GM21723 (cell line): ENCODE results near the gene MIAT.
"Not testable (repeated sequence)": the region's sequence is repeated elsewhere in the genome, so short reads cannot be mapped to it uniquely, and the experiment has no call there.

Source experiments
- ATAC-seq: cut with Tn5 transposase; IDR thresholded peaks from one replicate; pipeline ENCODE4 v1.9.1; 2021; ENCODE audit warnings: mild to moderate bottlenecking, moderate library complexity; ENCODE audit not compliant: unreplicated experiment

The MIAT gene

DNA sequence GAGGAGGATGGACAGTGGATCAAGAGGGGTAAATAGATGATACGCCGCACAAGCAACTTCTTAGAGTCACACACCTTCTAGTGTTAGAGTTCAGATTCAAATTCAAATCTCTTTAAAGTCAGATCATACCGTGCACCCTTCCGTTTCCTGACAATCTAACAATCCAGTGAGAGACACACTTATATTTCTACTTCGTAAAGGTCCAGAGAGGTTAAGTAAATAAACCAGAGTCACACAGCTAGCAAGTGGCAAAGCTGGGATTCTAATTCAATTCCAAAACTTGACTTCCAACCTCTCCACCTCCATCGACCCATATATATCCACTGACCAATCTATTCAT lies 34.0 kb downstream of the MIAT start:
- ATAC-seq: no peak

DNA sequence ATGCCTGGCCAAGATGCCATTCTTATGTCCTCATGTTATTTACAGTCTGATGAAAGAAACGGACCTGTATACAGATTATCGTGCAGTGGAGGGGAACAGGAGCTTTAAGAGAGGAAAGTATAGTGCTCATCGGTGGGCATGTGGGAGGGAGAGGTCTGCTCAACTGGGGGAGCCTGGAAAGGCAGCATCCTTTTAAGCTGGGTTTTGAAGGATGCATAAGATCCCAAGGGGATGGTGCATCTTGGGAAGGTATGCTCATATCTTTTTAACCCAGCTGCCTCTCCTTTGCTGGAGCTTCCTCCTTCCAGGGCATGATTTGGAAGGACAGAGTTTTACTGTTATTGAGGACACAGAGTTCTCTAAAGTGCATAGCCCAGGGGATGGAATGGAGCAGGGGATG lies 34.8 kb downstream of the MIAT start:
- no peak for ATAC-seq

DNA sequence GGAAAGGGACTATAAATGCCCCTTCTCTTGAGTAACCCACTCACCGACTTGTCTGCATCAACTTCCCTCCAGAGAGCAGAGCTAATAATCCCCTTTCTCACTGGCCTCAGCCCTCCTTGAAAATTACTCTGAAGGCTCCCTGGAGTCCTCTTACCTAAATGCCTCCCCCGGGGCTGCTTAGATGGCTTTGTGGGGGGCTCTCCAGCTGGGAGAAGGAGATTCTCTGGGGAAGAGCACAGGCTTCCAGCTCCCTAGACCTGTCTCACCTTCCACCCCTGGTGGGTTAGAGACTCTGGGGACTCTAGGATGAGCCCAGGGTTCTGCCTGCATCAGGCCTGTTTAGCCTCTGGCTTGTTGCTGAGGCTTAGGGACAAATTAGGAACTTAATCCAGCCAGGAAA lies 39.8 kb downstream of the MIAT start:
- no peak for ATAC-seq

DNA sequence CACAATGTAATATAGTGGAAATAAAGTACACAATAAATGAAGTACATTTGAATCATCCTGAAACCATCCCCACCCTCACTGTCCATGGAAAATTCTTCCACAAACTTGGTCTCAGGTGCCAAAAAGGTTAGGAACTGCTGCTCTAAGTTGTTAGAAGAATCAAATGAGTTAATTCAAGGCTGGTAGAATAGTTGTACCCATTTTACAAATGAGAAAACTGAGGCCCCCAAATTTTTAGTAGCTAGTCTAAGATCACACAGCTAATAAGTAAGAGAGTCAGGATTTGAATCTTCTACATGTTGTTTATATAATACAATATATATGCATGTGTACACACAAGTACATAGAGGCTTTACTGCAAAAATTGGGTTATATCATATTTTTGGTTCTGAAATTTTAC lies 43.1 kb downstream of the MIAT start:
- ATAC-seq: no peak

DNA sequence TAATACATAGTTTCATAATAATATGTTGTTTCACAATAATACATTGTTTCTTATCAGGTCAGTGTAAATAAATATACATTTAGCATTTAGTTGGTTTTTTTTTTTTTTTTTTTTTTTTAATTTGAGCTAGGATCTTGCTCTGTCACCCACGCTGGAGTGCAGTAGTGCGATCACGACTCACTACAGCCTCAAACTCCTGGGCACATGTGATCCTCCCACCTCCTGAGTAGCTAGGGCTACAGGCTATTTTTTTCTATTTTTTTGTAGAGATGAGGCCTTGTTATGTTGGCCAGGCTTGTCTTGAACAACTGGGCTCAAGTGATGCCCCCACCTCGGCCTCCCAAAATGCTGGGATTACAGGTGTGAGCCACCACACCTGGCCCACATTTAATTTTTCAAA lies 43.5 kb downstream of the MIAT start:
- ATAC-seq: no peak

DNA sequence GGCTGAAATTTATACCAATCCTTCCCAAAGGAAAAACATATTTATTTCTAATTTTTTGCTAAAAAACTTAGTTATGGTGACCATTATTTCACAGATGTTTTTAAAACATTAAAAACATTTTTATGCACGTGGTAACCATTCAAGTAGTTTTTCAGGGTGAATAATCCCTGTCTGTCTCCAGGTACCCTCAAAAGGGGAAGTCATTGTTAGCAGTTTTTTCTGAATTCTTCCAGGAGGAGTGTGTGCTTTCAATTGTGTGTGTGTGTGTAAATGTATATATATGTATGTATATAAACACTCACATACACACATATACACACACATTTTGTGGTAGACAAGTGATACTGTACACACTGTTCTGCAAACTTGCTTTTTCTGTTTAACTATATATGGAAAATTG lies 43.9 kb downstream of the MIAT start:
- ATAC-seq: no peak

DNA sequence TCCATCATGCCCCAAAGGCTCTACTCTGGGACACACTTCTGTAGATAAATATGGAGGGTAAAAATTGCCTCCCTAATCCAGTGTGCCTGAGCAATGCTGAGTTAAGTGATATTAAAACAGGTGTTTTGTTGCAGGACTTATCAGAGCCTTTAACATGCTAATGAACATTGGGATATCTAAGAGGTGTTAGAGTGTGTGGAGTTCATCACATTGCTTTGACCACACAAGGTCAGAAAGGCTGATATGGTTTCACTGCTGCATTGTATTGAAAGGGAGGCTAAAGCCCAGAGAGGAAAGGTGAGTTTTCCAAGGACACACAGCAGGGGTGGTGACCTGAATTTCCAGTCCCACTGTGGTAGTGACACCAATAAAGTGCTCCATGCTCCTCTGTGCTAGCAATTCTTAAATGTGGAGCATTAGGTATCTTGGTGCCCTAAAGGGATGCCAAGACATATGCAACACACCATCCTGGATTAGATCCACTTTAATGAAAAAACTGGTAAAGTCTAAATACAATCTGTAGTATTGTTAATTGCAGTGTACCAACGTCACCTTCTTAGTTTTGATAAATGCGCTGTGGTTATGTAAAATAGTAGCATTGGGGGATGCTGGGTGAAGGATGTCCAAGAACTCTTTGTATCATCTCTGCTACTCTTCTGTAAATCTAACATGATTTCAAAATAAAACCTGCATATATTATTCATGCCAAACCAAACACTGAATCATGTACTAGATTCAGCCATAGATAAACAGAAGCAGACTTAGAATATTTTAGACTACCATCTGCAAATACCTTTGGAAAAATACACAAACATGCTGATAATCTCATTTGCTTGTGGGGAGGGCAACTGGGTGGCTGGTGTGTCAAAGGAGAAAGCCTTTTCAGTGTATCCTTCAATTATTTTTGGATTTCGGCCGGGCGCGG lies 45.8 kb downstream of the MIAT start:
- ATAC-seq: no peak

DNA sequence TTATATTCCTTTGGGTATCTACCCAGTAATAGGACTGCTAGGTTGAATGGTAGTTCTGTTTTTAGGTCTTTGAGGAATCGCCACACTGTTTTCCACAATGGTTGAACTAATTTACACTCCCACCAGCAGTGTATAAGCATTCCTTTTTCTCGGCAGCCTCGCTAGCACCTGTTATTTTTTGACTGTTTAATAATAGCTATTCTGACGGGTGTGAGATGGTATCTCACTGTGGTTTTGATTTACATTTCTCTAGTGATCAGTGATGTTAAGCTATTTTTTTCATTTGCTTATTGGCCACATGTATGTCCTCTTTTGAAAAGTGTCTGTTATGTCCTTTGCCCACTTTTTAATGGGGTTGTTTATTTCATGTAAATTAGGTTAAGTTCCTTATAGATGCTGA lies 48.0 kb downstream of the MIAT start:
- not testable (repeated sequence) for ATAC-seq

DNA sequence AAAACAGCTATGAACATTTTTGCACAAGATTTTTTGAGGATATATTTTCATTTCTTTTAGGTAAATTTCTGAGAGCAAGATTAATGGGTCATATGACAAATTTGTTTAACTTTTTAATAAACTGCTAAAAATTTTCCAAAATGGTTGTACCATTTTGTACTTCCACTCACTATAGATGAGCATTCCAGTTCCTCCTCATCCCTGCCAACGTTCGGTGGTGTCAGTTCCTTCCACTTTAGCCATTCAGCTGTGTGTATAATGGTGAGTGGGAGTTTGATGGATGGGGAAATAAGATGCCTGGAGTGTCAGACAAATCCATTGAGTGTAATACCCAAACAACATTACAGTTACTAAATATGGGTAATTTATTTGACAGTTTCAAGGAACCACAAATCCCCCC lies 49.7 kb downstream of the MIAT start:
- no peak for ATAC-seq

DNA sequence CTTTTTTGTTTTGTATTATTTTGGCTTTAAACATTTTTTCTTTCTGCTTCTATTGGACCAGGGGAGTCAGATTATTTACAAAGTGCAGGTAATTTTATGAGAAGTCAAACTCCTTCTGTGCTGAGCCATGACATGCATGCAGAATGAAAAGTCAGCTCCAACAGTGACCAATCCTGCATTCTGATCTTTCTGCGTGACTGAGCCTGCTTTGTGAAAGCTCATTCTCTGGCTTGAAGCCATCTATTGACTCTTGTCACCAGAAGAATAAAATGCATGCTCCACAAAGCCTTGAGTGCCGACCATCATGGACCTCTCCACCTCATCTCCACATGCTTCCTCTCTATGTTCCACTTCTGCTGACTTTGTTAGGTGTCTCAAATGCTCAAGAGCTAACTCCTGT lies 50.2 kb downstream of the MIAT start:
- ATAC-seq: no peak

DNA sequence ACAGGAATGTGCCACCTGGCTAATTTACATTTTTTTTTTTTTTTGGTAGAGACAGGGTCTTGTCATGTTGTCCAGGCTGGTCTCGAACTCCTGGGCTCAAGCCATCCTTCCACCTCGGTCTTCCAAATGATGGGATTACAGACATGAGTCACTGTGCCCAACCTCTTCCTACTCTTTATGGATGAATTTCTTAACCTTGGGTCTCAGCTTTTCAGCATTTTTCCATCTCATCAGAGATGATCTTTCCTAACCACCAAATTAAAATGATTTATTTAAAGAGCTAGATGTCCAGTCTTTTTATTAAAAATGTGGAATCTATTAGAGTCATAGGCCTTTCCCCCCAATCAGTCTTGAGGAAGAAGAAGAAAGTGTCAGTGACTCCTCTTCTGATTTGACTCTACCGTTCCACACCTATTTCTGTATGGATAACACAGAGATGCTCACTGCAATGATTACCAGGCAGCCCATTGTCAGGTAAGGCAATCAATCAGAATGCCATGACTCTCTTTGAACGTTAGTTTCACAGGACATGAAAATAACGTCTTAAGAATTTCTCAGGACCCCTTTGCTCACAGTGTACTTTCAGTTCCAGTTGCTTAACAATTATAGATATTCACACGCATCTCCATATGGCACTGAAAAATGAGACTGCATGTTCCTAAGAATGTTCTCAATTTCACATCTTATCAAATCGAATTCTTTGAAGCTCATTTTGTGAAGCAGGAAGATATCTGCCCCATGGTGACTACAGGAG lies 51.0 kb downstream of the MIAT start:
- ATAC-seq: no peak

DNA sequence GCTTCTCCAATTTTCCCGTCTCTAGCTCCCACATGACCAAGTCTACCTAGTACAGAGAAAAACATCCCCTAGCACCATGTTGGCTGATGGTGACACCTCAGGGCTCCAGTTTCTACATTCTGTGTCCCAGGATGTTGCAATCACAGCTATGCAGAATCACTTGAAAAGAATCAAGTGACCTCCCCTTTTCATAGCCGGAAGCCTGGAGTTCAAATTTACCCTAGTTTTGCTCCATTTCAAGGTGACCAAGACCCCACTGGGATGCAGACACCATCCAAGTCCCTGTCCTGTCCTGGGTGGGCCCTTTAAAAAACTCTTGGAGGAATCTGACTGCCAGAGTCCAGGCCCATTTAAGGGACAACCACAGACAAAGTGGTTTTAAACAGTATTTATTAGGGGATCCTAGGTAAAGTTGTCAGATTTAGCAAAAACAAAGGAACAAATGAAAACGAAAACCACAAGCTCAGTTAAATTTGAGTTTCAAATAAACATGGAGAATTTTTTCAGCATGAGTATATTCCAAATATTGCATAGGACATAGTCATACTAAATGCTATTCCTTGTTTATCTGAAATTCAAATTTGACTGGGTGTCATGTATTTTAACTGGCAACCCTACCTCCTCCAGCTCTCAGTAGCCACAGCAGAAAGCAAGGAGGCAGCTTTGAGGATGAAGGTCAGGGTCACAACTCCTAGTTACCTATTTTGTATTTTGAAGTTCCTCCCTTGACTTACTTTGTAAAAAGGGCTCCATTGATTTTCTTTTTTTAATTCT lies 52.4 kb downstream of the MIAT start:
- no peak for ATAC-seq

DNA sequence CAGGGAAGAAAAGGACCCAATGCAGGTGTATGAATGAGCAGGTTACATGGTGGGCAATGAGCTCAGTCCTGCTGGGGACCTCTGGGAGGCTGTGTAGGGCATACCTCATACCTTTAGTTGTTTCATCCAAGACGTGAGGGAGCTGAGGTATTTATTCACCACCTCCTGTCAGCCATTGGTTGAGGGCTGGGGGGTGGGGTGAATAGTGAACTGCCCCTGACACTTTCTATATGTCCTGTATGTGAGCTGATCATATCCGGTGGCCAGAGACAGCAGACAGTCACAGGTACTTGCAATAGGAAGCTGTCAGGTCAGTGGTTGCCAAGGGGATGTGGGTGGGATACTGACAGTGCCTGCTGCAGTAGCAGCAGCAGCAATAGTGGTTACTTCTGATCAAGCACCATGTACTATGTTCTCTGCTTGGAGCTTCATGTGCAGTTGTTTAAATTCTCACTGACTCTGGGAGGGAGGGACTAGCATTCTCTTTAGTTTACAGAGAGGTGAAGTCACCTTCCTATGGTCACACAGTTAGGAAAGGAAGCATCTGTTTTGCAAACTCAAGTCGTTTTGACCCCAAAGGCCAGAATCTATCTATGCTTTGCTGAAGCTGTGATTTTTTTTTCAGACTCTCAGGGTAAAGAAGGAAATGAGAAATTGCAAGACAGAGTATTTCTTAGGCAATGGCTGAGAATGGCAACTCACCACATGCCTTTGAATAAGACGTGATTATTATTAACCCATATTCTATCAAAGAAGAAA lies 54.0 kb downstream of the MIAT start:
- ATAC-seq: no peak

DNA sequence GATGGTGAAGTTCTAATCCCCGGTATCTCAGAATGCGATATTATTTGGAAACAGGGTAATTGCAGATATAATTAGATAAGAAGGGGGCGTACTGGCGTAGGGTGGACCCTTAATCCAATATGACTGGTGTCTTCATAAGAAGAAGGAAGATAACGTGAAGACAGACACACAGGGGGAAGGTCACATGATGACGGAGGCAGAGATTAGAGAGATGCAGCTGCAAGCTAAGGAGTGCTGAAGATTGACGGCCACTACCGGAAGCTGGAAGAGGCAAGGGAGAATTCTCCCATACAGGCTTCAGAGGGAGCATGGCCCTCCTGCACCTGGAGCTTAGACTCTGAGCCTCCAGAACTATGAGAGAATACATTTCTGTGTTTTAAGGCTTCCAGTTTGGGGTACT lies 54.8 kb downstream of the MIAT start:
- no peak for ATAC-seq

DNA sequence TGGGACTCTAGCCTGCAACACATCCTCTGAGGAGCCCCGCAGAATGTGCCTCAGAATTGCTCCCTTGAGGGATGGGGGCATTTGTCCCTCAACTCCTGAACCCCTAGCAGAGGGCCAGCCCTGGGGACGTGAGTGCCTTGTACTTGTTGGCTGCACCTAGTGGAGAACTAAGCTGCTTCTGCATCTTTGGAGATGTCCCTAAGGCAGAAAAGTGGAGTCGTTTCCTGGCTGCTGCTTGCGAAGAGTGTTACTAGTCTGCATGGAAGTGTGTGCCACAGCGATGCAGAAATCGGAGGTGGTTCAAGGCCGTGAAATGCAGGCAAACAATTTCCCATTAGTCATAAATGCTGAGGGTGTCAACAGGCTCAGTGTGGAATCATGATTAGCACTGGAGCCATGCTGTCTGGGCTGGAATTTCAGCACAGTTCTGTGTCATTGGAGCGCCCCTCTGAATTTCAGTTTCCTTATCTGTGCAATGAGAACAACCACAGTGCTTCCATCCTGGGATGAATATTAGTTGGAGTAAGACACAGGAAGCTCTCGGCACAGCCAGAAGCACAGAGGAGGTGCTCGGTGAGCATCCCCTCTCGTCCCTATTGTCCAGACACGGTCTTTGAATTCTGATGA lies 56.5 kb downstream of the MIAT start:
- no peak for ATAC-seq

DNA sequence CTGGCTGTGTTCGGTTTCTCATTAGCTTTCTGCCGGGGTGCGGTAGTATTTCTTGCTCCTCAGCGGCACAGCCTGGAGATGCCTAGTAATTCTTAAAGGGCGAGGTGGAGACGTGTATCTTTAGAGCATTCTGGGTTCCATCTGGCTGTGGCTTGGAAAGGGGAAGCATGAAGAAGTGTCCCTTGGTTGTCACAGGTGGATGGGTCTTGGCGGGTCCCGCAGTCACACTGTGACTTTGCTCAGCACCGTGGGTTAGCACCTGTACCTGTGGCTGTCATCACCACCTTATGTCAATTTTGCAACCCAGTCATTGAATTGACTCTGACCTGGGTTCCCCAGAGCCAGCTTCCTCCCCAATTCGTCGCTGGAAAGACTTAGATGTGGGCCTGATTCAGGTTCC lies 57.6 kb downstream of the MIAT start:
- no peak for ATAC-seq

DNA sequence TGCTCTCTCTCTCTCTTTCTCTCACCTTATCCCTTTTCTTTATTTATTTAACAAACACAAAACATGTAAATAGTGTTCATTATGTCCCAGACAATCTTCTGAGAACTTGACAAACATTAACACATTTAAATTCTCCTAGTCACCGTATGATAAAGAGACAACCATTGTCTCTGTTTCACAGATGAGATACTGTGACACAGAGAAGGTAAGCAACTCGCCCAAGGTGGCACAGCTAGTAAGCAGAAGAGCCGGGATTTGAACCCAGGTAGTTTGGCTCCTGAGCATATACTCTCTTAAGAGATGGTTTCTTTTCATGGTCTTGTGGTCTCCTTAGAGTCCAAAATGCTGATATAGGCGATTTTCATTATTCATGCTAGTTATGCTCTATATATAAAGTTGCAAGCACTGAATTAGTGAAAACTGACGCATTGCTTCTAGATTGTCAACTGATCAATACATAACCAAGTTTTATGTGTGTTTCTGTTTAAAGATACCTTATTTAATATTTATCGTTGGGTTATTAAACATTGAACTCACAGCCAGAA lies 58.1 kb downstream of the MIAT start:
- no peak for ATAC-seq

DNA sequence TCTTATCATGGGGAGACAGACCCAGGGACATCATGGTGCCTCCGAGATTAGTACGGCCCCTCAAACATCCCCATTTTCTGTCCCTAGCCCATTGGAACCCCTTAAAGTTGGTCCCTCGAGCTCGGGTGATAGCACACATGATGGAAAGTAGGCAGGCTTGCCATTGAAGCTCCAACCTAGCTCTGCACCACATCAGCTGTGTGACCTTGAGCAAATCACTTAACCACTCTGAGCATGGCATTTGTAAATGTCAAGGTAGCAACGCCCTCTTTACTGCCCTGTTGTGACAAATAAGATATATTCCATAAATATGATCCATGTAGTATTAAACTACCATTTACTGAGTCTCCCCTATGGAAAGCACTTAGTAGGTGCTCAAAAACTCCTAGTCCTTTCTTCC lies 61.1 kb downstream of the MIAT start:
- ATAC-seq: no peak

DNA sequence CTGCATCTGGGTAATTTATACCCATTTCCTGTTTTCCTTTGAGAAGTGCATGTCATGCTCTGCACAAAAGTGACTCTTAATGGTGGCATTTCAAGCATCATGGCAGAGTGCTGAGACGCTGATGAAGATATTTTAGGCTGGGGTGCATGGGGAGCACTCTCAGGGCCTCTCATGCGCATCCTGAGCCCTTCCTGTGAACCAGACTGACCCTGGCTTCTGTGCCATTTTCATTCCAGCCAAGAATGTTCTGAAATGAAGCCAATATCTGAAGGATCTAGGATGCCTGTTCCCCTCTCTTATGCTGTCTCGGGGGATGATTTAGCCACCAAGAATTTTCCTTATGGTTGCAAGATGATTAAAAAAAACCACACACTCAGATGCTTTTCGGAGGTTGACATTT lies 61.5 kb downstream of the MIAT start:
- no peak for ATAC-seq

DNA sequence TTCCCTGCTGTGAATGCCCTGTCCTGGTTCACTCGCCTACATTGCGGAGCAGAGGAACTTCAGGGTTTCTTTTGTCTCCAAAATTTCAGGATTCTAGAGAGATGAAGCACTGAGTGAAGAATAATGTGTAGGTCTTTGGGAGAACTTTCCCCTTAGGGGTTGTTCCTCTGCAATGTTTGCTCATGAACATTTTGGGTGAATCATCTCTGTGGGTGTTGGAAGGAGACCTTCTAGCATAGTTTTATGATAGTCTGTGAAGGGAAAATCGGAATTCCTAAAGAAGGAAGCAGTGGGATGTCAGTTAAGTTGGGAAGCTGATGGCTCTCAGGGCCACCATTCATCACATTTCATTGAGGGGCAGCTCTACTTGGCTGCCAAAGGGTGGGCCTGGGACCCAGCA lies 64.8 kb downstream of the MIAT start:
- no peak for ATAC-seq
